SIG-M5 treated with dmso at 0.1 percent for 504 hours (cell line): ENCODE measurements around the gene IFFO2.

Experiments
- DNase-seq: peaks from one replicate; lab custom pipeline; 2025; ENCODE audit not compliant: unreplicated experiment; lab: John Stamatoyannopoulos, UW

Gene IFFO2

GRCh38 chr1:18972991-18973390 lies 16.5 kb upstream of the IFFO2 start:
- DNase-seq: no peak

GRCh38 chr1:18972531-18972930 lies 16.1 kb upstream of the IFFO2 start:
- no peak for DNase-seq

DNA sequence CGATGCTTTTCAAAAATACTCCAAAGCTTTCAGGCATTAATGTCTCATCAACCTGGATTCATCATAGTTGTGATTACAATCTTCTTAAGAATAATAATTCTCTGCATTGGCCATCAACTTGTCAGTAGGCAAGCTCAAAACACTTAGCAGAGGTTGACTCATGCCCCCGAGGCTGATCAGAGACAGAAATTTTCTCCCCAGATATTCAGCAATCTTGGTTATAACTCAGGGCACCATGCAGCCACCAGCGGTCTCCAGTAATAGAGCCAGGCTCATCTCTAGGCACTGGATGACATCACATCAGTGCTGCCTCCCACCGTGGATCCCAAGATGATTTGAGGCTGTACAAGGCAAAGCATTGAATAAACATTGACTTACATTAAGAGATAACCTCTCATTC lies 14.3 kb upstream of the IFFO2 start:
- no peak for DNase-seq

GRCh38 chr1:18970358-18970757 lies 13.9 kb upstream of the IFFO2 start:
- no peak for DNase-seq

GRCh38 chr1:18967066-18967690 lies 10.7 kb upstream of the IFFO2 start:
- no peak for DNase-seq

DNA sequence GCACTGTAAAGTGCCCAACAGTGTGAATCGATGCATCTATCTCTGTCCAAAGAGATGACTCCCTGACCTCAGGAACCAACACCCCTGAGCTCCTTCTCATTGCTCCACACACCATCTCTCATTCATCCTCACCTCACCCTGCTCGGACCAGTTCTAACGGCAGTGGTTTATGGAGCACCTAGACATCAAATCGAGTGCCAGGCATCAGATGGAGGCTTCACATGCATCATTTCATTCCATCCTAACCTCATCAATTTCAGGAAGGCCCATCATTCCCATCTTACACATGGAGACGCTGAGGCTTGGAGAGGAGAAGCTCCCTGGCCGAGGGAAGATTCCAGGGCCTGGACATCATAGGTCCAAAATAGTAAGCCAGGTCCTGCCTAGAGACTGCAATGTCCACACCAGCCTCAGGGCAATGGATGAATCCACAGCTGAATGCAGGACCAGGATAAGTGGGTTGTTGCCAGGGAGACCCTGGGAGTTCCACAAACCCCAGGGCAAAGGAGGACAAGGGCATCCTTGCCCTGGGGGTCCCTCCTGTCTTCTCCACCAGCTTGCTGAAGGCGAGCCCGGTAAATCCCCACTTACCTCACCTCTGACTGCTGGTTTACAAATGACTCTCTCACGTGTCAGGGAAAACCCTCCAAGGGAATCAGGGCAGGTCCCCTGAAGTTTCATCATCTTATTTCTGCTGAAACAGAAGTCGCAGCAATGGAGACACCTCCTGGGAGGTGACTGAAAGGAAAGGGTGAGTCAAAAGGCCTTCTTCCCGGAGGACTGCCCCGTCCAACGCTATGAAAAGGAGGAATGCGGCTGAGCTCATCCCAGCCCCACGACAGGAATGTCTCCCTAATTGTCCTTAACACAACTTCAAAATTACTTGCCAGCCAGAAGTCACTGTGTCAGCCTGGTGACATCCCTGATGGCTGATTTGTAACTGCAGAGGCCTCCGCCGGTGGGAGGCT lies 9.0 kb upstream of the IFFO2 start:
- DNase-seq: no peak

GRCh38 chr1:18963968-18964367 lies 7.5 kb upstream of the IFFO2 start:
- DNase-seq: no peak

DNA sequence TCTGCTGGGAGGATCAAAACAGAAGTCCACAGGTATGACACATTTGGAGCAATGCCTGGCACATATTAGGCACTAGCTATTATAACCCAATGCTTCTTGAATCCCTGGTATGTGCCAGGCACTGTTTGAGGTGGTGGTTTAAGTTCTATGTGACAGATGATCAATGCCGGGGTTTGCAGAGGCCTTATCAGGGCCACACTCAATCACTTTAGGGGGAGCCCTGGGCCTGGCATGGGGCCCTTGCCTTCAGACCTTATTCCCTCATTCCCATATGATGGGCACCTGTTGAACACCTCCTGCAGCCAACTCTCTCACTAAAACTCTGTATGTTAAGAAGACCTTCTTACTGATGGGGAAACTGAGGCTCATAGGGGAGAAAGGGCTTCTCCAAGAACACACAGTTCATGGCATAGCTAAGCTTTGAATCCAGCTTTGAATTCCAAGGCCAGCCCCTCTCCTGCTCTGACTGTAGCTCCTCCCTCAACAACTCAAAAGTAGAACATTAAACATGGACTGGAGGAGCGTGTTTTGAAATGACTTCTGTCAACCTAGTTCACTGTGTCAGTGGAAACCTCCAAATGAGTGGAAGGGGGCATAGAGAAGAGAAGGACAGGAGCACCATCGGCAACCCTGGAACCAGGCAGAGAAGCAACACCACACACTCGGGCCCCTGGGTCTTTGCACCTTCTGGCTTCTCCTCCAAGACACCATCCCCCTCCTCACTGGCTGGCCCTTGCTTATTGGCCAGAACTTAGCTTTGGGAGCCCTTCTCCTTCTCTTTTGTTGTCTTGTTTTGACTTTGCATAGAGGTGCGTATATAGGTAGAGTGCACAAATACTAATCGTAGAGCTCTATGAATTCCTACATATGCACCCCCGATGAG lies 6.6 kb upstream of the IFFO2 start:
- DNase-seq: no peak

GRCh38 chr1:18962121-18962721 lies 5.7 kb upstream of the IFFO2 start:
- no peak for DNase-seq

DNA sequence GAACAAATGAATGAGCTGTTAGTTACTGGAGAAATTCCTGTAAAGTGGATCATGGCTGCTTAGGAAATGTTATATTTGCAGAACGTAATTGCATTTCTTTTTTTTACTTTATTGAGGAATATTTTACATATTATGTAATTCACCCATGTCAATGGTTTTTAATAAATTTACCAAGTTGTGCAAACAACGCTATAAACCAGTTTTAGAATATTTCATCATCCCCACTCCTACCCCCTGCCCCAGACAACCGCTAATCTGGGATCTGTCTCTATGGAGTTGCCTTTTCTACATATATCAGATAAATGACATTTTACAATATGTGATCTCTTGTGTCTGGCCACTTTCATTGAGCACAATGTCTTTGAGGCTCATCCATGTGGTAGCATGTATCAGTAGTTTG lies 4.3 kb upstream of the IFFO2 start:
- no peak for DNase-seq

DNA sequence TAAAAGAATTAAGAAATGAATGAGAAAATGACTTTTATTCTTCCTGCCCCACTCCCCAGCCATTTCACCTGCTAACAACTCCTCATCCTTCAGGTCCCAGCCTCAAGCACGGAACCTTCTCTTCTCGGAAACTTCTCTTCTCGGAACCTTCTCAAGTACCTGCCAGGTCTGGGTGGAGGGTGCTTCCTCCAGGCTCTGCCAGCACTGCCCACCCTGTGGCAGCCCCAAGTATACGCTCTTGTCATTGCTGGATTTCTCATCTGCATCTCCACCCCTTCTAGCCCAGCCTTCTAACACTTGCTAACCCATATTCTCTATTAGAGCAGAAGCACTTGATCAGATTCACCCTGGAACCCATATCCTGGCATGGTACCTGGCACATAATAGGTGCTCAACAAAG lies 3.9 kb upstream of the IFFO2 start:
- no peak for DNase-seq

GRCh38 chr1:18959591-18959990 lies 3.1 kb upstream of the IFFO2 start:
- no peak for DNase-seq

- DNase-seq: no peak
Measured at GRCh38 chr1:18957532-18958300, 1.2 kb upstream of the IFFO2 start.

DNA sequence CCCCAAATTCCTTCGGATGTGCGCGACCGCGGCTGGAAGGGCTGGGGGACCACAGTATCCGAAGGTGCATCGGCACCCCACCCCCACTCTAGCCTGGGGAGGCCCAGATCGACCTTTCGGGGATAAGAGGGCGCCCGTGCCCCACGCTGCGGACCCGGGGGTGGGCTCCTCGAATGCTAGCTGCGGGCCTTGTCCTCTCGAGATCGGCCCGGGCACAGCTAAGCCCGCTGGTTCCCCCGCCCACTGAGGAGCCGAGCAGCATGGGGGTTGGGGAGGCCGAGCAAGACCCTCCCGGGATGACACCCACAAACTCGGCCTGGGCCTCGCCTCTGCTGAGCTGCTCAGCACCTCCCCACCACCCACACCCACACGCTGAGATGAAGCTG lies 653 bp upstream of the IFFO2 start:
- no peak for DNase-seq

GRCh38 chr1:18955441-18956192 lies 859 bp downstream of the IFFO2 start:
- no peak for DNase-seq

- no peak for DNase-seq
Measured at GRCh38 chr1:18955131-18955440, 1.4 kb downstream of the IFFO2 start.

GRCh38 chr1:18954270-18955071 lies 2.0 kb downstream of the IFFO2 start:
- no peak for DNase-seq

- DNase-seq: no peak
Measured at GRCh38 chr1:18953731-18954231, 2.7 kb downstream of the IFFO2 start.
